H1 (cell line): Measurements from ENCODE around the gene GDI2. TPM values are rescaled to one million over a fixed set of nuclear protein-coding genes. Genes with fewer than 3 reads are reported as not detected.
"Not testable (repeated sequence)": the region's sequence is repeated elsewhere in the genome, so short reads cannot be mapped to it uniquely, and the experiment has no call there.

Experiments
- CTCF ChIA-PET: fragments of 300-600 bp; sonication (Branson Sonifier 250); formaldehyde crosslinking; loops from one replicate; lab custom pipeline; 2021; ENCODE audit not compliant: partially characterized antibody; lab: Charles Lee
- POLR2A ChIA-PET: fragments of 300-600 bp; sonication (Branson Sonifier 250); formaldehyde crosslinking; loops from one replicate; lab custom pipeline; 2021; ENCODE audit warnings: inconsistent platforms; ENCODE audit not compliant: partially characterized antibody; lab: Charles Lee
- DNase-seq, 2 experiments: peaks; one replicate each; pipeline versions ENCODE4 v3.0.0 to v3.0.0-alpha.2; 2010 to 2022; ENCODE audit warnings: low spot score in 2 of 2, low read depth in 1 of 2, mixed read lengths in 1 of 2
- FAIRE-seq: peaks from 2 replicates; lab custom pipeline; 2011; peaks lifted over from hg19 to GRCh38; lab: Jason Lieb, UNC
- H2AFZ ChIP-seq: 2 replicates; pipeline ENCODE4 v1.8.1; 2012; ENCODE audit warnings: low read length, inconsistent platforms
- H2AK5ac ChIP-seq: 2 replicates; pipeline ENCODE4 v1.6.1; 2013; ENCODE audit warnings: low read depth, low read length
- H2BK120ac ChIP-seq: replicated peaks from 2 replicates; pipeline ENCODE3; 2013; ENCODE audit warnings: low read depth, low read length, inconsistent platforms
- H2BK12ac ChIP-seq: 2 replicates; pipeline ENCODE4 v1.6.1; 2013; ENCODE audit warnings: low read depth, low read length
- H2BK15ac ChIP-seq: 2 replicates; pipeline ENCODE4 v1.6.1; 2013; ENCODE audit warnings: low read length
- H2BK20ac ChIP-seq: 2 replicates; pipeline ENCODE4 v1.6.1; 2013; ENCODE audit warnings: low read length
- H2BK5ac ChIP-seq: 2 replicates; pipeline ENCODE4 v1.6.1; 2013; ENCODE audit warnings: low read depth, low read length
- H3K14ac ChIP-seq: 2 replicates; pipeline ENCODE4 v1.6.1; 2013; ENCODE audit warnings: inconsistent platforms; ENCODE audit not compliant: insufficient read length
- H3K18ac ChIP-seq: 2 replicates; pipeline ENCODE4 v1.6.1; 2013; ENCODE audit warnings: low read length; ENCODE audit errors: extremely low read depth
- H3K23ac ChIP-seq: 2 replicates; pipeline ENCODE4 v1.6.1; 2013; ENCODE audit warnings: inconsistent platforms; ENCODE audit not compliant: insufficient read length
- H3K23me2 ChIP-seq: 2 replicates; pipeline ENCODE4 v1.6.1; 2013; ENCODE audit warnings: low read depth, low read length
- H3K27ac ChIP-seq: 2 replicates; pipeline ENCODE4 v1.6.1; 2011; ENCODE audit warnings: low read depth, low read length, inconsistent platforms
- H3K27me3 ChIP-seq, 4 experiments: replicated peaks in 1 of 4; 1 replicate in 1 of 4; 2 replicates in 3 of 4; pipeline versions ENCODE4 v1.6.1 to v1.8.1; 2011 to 2013; ENCODE audit warnings: low read length in 3 of 4, mild to moderate bottlenecking in 3 of 4, inconsistent platforms in 2 of 4, mixed read lengths in 2 of 4, moderate library complexity in 1 of 4; ENCODE audit not compliant: control insufficient read depth in 3 of 4, insufficient read depth in 3 of 4; ENCODE audit errors: extremely low read depth in 1 of 4
- H3K36me3 ChIP-seq, 4 experiments: 2 replicates each; pipeline versions ENCODE4 v1.6.1 to v1.8.1; 2011 to 2013; ENCODE audit warnings: mild to moderate bottlenecking in 4 of 4, low read length in 3 of 4, moderate library complexity in 2 of 4, control low read depth in 1 of 4, inconsistent platforms in 1 of 4; ENCODE audit not compliant: insufficient read depth in 4 of 4, control insufficient read depth in 2 of 4
- H3K4ac ChIP-seq: replicated peaks from 2 replicates; pipeline ENCODE3; 2013; ENCODE audit warnings: low read length, low read depth, mixed read lengths, inconsistent platforms; ENCODE audit not compliant: insufficient read length
- H3K4me1 ChIP-seq, 4 experiments: replicated peaks in 1 of 4; 1 replicate in 1 of 4; 2 replicates in 3 of 4; pipeline versions ENCODE4 v1.6.1 to v1.8.1; 2011 to 2013; ENCODE audit warnings: low read length in 3 of 4, inconsistent platforms in 2 of 4, mixed read lengths in 1 of 4; ENCODE audit not compliant: insufficient read depth in 4 of 4, control insufficient read depth in 3 of 4
- H3K4me2 ChIP-seq, 2 experiments: 2 replicates each; pipeline versions ENCODE4 v1.6.1 to v1.8.1; 2011 to 2013; ENCODE audit warnings: low read depth in 2 of 2, low read length in 2 of 2, control low read depth in 1 of 2, inconsistent platforms in 1 of 2, mild to moderate bottlenecking in 1 of 2; ENCODE audit not compliant: insufficient read depth in 1 of 2
- H3K4me3 ChIP-seq, 4 experiments: fragments of 200-600, 300-600 bp in 1 of 4; sonication (generic), shearing (Covaris generic), sonication (Bioruptor Twin) in 1 of 4; 2 replicates each; pipeline versions ENCODE4 v1.5.1 to v1.8.1; 2011 to 2016; ENCODE audit warnings: low read length in 4 of 4, low read depth in 3 of 4, control low read depth in 2 of 4, inconsistent platforms in 2 of 4, mild to moderate bottlenecking in 2 of 4, mixed read lengths in 1 of 4, moderate library complexity in 1 of 4; ENCODE audit not compliant: insufficient read depth in 2 of 4; ENCODE audit errors: extremely low read depth in 1 of 4
- H3K56ac ChIP-seq: replicated peaks from 2 replicates; pipeline ENCODE3; 2013; ENCODE audit warnings: low read depth, mild to moderate bottlenecking, mixed read lengths, low read length, inconsistent platforms; ENCODE audit not compliant: insufficient read length
- H3K79me1 ChIP-seq: 2 replicates; pipeline ENCODE4 v1.6.1; 2013; ENCODE audit warnings: low read depth, low read length, control low read depth
- H3K79me2 ChIP-seq, 2 experiments: 2 replicates each; pipeline versions ENCODE4 v1.6.1 to v1.8.1; 2012 to 2013; ENCODE audit warnings: low read length in 2 of 2, mild to moderate bottlenecking in 2 of 2, inconsistent platforms in 1 of 2; ENCODE audit not compliant: insufficient read depth in 2 of 2, control insufficient read depth in 1 of 2
- H3K9ac ChIP-seq, 4 experiments: replicated peaks in 1 of 4; 1 replicate in 1 of 4; 2 replicates in 3 of 4; pipeline versions ENCODE4 v1.6.1 to v1.8.1; 2011 to 2013; ENCODE audit warnings: low read depth in 3 of 4, low read length in 3 of 4, control low read depth in 2 of 4, mild to moderate bottlenecking in 2 of 4, moderate library complexity in 2 of 4, inconsistent platforms in 1 of 4; ENCODE audit errors: extremely low read depth in 1 of 4
- H3K9me3 ChIP-seq, 2 experiments: 2 replicates each; pipeline versions ENCODE4 v1.6.1 to v1.8.1; 2012 to 2013; ENCODE audit warnings: mild to moderate bottlenecking in 2 of 2, moderate library complexity in 2 of 2, control low read depth in 1 of 2, inconsistent platforms in 1 of 2, low read depth in 1 of 2, low read length in 1 of 2, mixed read lengths in 1 of 2; ENCODE audit not compliant: insufficient read depth in 2 of 2
- H4K20me1 ChIP-seq, 2 experiments: replicated peaks in 1 of 2; 2 replicates each; pipeline versions ENCODE3 to v1.8.1; 2011 to 2013; ENCODE audit warnings: inconsistent platforms in 2 of 2, low read length in 2 of 2, mild to moderate bottlenecking in 1 of 2; ENCODE audit not compliant: insufficient read depth in 2 of 2, control insufficient read depth in 1 of 2
- H4K5ac ChIP-seq: 2 replicates; pipeline ENCODE4 v1.6.1; 2013; ENCODE audit warnings: low read length, low read depth, mixed read lengths, inconsistent platforms; ENCODE audit not compliant: insufficient read length
- H4K8ac ChIP-seq: 2 replicates; pipeline ENCODE4 v1.8.0; 2013; ENCODE audit warnings: mild to moderate bottlenecking, moderate library complexity, low read length, inconsistent platforms; ENCODE audit not compliant: insufficient read depth; ENCODE audit errors: extremely low read depth
- H4K91ac ChIP-seq: replicated peaks from 2 replicates; pipeline ENCODE3; 2013; ENCODE audit warnings: low read length, mixed read lengths, inconsistent platforms; ENCODE audit not compliant: insufficient read length
- WGBS, 2 experiments: shearing (Covaris generic) in 1 of 2; methylation state at CpG; one replicate each; pipeline versions ENCODE4 v1.1.6 to v1.1.7; 2013 to 2015; ENCODE audit warnings: low lambda C conversion rate in 2 of 2, mixed read lengths in 2 of 2, inconsistent platforms in 1 of 2, low coverage in 1 of 2, missing lambda C conversion rate in 1 of 2; ENCODE audit not compliant: insufficient replicate concordance in 2 of 2, insufficient coverage in 1 of 2, insufficient read length in 1 of 2; ENCODE audit errors: extremely low coverage in 1 of 2, missing lambda C conversion rate in 1 of 2; 5-methylcytosine and 5-hydroxymethylcytosine counted together
- polyA plus RNA-seq, 7 experiments: library from polyadenylated mRNA; depleted of rRNA in 3 of 7; stranded (reverse) in 5 of 7; unstranded in 2 of 7; fragments of >200 nt in 5 of 7; fragments of 200-250 nt in 2 of 7; gene quantifications; 1 replicate in 5 of 7; 2 replicates in 1 of 7; 4 replicates in 1 of 7; pipeline versions ENCODE4 v1.2.1 to v1.2.3, GENCODE V29; 2011 to 2013; ENCODE audit warnings: missing spikeins in 2 of 7, mixed read lengths in 2 of 7
- total RNA-seq: library from RNA; stranded (reverse); fragmentation: NEBNext Ultra II Directional; extraction: Animal tissue kit (Norgen Biotek cat#: 25700); gene quantifications from 2 replicates; pipeline ENCODE4 v1.2.1, GENCODE V29; 2021

The GDI2 gene
- total and polyA plus RNA-seq, 2 of the 8 experiments (the other 6 are each of a cell fraction or from before 2014, with no cell fraction given): 168 to 385 TPM

DNA sequence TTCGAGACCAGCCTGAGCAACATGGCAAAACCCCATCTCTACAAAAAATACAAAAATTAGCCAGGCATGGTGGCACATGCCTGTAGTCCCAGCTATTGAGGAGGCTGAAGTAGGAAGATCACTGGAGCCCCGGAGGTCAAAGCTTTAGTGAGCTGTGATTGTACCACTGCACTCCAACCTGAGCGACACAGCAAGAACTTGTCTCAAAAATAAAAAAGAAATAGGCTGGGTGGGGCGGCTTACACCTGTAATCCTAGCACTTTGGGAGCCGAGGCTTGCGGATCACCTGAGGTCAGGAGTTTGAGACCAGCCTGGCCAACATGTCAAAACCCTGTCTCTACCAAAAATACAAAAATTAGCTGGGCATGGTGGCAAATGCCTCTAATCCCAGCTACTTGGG is 13.3 kb upstream of the GDI2 start:
- POLR2A ChIA-PET, H2AK5ac ChIP-seq, H3K79me2 ChIP-seq, H3K79me1 ChIP-seq, H3K56ac ChIP-seq, H3K18ac ChIP-seq, H3K14ac ChIP-seq, H4K91ac ChIP-seq, H3K9ac ChIP-seq, H3K4ac ChIP-seq, FAIRE-seq, H3K4me1 ChIP-seq, CTCF ChIA-PET, H3K23me2 ChIP-seq, H2BK5ac ChIP-seq, H2AFZ ChIP-seq, H3K27me3 ChIP-seq, H3K4me3 ChIP-seq, H3K23ac ChIP-seq, H3K4me2 ChIP-seq, H4K20me1 ChIP-seq, H4K8ac ChIP-seq, H3K27ac ChIP-seq, H3K36me3 ChIP-seq, H2BK20ac ChIP-seq, DNase-seq, H4K5ac ChIP-seq, H3K9me3 ChIP-seq, H2BK12ac ChIP-seq, H2BK120ac ChIP-seq, H2BK15ac ChIP-seq: not testable (repeated sequence)
- WGBS, 2 experiments: 96% methylated on average over 5 of the region's 6 CpGs; no CpG with 5 or more reads in 1 of the 2 experiments
